ENCODE data around the gene EIF3B.
"Not testable (repeated sequence)": the region's sequence is repeated elsewhere in the genome, so short reads cannot be mapped to it uniquely, and the experiment has no call there.

The EIF3B gene

GRCh38 chr7:2347351-2348063, 7.1 kb upstream of the EIF3B start:
- not testable (repeated sequence) for DNase-seq (ENCODE audit: low read depth)

- no peak for DNase-seq (ENCODE audit: low read depth)
These were observed 4.6 kb upstream of the EIF3B start for GRCh38 chr7:2350055-2350454.

GRCh38 chr7:2350861-2351260, 3.8 kb upstream of the EIF3B start:
- DNase-seq (ENCODE audit: low read depth): no peak

GRCh38 chr7:2353113-2353935, 1.3 kb upstream of the EIF3B start:
- DNase-seq (ENCODE audit: low read depth): no peak

- peak; percentile 86 for DNase-seq (ENCODE audit: low read depth)
These were observed 766 bp upstream of the EIF3B start for GRCh38 chr7:2353936-2354185.

- no peak for DNase-seq (ENCODE audit: low read depth)
These were observed 495 bp downstream of the EIF3B start for GRCh38 chr7:2354939-2355704.

GRCh38 chr7:2355705-2356008, 1.0 kb downstream of the EIF3B start:
- no peak for DNase-seq (ENCODE audit: low read depth)

- no peak for DNase-seq (ENCODE audit: low read depth)
These were observed 2.5 kb downstream of the EIF3B start for GRCh38 chr7:2357165-2357564.

- no peak for DNase-seq (ENCODE audit: low read depth)
These were observed 2.9 kb downstream of the EIF3B start for GRCh38 chr7:2357571-2357970.

- DNase-seq (ENCODE audit: low read depth): no peak
These were observed 4.4 kb downstream of the EIF3B start for GRCh38 chr7:2358968-2359527.

GRCh38 chr7:2359610-2360009, 5.0 kb downstream of the EIF3B start:
- DNase-seq (ENCODE audit: low read depth): no peak

GRCh38 chr7:2360796-2361195, 6.2 kb downstream of the EIF3B start:
- no peak for DNase-seq (ENCODE audit: low read depth)

GRCh38 chr7:2362385-2363088, 7.9 kb downstream of the EIF3B start:
- DNase-seq (ENCODE audit: low read depth): no peak

GRCh38 chr7:2369139-2369538, 14.5 kb downstream of the EIF3B start:
- no peak for DNase-seq (ENCODE audit: low read depth)

- DNase-seq (ENCODE audit: low read depth): no peak
These were observed 16.7 kb downstream of the EIF3B start for GRCh38 chr7:2371329-2371728.

GRCh38 chr7:2372724-2373123, 18.1 kb downstream of the EIF3B start:
- DNase-seq (ENCODE audit: low read depth): no peak

GRCh38 chr7:2373124-2373556, 18.5 kb downstream of the EIF3B start:
- no peak for DNase-seq (ENCODE audit: low read depth)

GRCh38 chr7:2373646-2374045, 19.0 kb downstream of the EIF3B start:
- no peak for DNase-seq (ENCODE audit: low read depth)

- no peak for DNase-seq (ENCODE audit: low read depth)
These were observed 19.8 kb downstream of the EIF3B start for GRCh38 chr7:2374401-2374800.

- DNase-seq (ENCODE audit: low read depth): no peak
These were observed 20.5 kb downstream of the EIF3B start for GRCh38 chr7:2374830-2375728.
